GM18517 (cell line): ENCODE results near the gene TNFRSF21.
A peak's percentile ranks its signal among the peaks of the same experiment; 100 is the strongest.
"Not testable (repeated sequence)": the region's sequence is repeated elsewhere in the genome, so short reads cannot be mapped to it uniquely, and the experiment has no call there.

Experiments used
- ATAC-seq: cut with Tn5 transposase; IDR thresholded peaks from one replicate; pipeline ENCODE4 v1.9.1; 2021; ENCODE audit warnings: mild to moderate bottlenecking, moderate library complexity; ENCODE audit not compliant: unreplicated experiment

TNFRSF21 gene

GRCh38 chr6:47323321-47323720 is 13.6 kb upstream of the TNFRSF21 start:
- ATAC-seq, result no peak

GRCh38 chr6:47321577-47321976 is 11.9 kb upstream of the TNFRSF21 start:
- ATAC-seq, result no peak

- no peak for ATAC-seq
Observed at GRCh38 chr6:47319867-47320266, 10.2 kb upstream of the TNFRSF21 start.

- no peak for ATAC-seq
Observed at GRCh38 chr6:47319382-47319781, 9.7 kb upstream of the TNFRSF21 start.

- ATAC-seq, result no peak
Observed at GRCh38 chr6:47318236-47318989, 8.7 kb upstream of the TNFRSF21 start.

GRCh38 chr6:47315181-47315580 is 5.5 kb upstream of the TNFRSF21 start:
- not testable (repeated sequence) for ATAC-seq

- ATAC-seq, result no peak
Observed at GRCh38 chr6:47310131-47310480, 401 bp upstream of the TNFRSF21 start.

GRCh38 chr6:47308552-47309290 is 984 bp downstream of the TNFRSF21 start:
- peak; percentile 19 for ATAC-seq

- no peak for ATAC-seq
Observed at GRCh38 chr6:47308198-47308517, 1.5 kb downstream of the TNFRSF21 start.

GRCh38 chr6:47307362-47308197 is 2.1 kb downstream of the TNFRSF21 start:
- ATAC-seq, result no peak

- no peak for ATAC-seq
Observed at GRCh38 chr6:47306887-47307286, 2.8 kb downstream of the TNFRSF21 start.

GRCh38 chr6:47303861-47304260 is 5.8 kb downstream of the TNFRSF21 start:
- no peak for ATAC-seq

GRCh38 chr6:47303342-47303741 is 6.4 kb downstream of the TNFRSF21 start:
- peak; percentile 57 for ATAC-seq

- ATAC-seq, result peak; percentile 89
Observed at GRCh38 chr6:47302043-47302442, 7.7 kb downstream of the TNFRSF21 start.

- no peak for ATAC-seq
Observed at GRCh38 chr6:47301441-47301840, 8.3 kb downstream of the TNFRSF21 start.

GRCh38 chr6:47300417-47300816 is 9.3 kb downstream of the TNFRSF21 start:
- ATAC-seq, result no peak

- no peak for ATAC-seq
Observed at GRCh38 chr6:47299965-47300364, 9.7 kb downstream of the TNFRSF21 start.

GRCh38 chr6:47298475-47298874 is 11.2 kb downstream of the TNFRSF21 start:
- ATAC-seq, result no peak

GRCh38 chr6:47294990-47295389 is 14.7 kb downstream of the TNFRSF21 start:
- no peak for ATAC-seq

GRCh38 chr6:47292944-47293343 is 16.8 kb downstream of the TNFRSF21 start:
- no peak for ATAC-seq

- no peak for ATAC-seq
Observed at GRCh38 chr6:47292027-47292426, 17.7 kb downstream of the TNFRSF21 start.
